Measurements from ENCODE around the gene TRAF3.

Gene TRAF3, protein sequence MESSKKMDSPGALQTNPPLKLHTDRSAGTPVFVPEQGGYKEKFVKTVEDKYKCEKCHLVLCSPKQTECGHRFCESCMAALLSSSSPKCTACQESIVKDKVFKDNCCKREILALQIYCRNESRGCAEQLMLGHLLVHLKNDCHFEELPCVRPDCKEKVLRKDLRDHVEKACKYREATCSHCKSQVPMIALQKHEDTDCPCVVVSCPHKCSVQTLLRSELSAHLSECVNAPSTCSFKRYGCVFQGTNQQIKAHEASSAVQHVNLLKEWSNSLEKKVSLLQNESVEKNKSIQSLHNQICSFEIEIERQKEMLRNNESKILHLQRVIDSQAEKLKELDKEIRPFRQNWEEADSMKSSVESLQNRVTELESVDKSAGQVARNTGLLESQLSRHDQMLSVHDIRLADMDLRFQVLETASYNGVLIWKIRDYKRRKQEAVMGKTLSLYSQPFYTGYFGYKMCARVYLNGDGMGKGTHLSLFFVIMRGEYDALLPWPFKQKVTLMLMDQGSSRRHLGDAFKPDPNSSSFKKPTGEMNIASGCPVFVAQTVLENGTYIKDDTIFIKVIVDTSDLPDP

DNA sequence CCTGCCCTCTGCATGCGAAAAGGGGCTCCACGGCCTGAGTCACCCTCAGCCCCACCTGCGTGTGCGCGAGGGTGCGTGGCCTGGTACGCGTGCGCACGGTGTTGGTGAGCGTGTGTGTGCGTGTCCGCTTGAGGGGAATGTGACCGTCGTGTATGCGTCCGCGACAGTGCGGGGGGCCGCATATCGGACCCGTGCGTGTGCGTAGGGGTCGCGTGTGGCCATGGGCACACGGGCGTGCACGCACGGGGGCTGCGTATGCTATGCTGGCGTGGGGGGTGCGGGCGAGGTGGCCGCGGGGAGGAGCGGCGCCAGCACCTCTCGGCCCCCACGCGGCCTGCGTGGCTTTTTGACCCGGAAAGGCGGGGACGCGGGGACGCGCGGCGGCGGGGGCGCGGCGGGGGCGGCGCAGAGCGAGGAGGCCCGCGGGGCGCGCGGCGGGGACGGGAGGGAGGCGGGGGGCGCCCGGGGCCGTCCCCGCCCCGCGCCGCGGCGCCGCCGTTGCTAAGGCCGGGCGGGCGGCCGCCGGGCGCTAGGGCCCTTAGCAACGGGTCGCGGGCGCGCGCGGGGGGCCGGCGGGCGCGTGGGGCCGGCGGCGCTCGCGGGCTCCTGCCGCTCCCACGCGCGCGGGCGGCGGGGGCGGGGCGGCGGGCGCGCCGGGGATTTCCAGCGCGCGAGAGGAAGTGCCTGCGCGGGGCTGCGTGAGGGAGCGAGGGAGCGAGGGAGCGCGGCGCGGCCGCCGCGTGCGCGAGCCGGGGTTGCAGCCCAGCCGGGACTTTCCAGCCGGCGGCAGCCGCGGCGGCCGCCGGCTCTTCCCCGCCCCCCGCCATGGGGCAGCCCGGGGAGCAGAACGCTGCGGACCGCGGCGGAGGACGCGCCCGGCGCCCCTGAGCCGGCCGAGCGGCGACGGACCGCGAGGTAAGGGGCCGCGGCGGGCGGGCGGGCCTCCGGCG lies at the start of gene TRAF3:
TRAF3 (plus strand) TSS at position 689 of the 950 bp plus-strand sequence. CDS start 92,753 bp downstream, outside the sequence.
- DNase-seq (ENCODE audit: low read depth), result peak; percentile 71
- H3K4me3 ChIP-seq (ENCODE audit: low read length), result peak within 1 kb of the TSS; percentile 64
- TF ChIP-seq, protein P1, sequence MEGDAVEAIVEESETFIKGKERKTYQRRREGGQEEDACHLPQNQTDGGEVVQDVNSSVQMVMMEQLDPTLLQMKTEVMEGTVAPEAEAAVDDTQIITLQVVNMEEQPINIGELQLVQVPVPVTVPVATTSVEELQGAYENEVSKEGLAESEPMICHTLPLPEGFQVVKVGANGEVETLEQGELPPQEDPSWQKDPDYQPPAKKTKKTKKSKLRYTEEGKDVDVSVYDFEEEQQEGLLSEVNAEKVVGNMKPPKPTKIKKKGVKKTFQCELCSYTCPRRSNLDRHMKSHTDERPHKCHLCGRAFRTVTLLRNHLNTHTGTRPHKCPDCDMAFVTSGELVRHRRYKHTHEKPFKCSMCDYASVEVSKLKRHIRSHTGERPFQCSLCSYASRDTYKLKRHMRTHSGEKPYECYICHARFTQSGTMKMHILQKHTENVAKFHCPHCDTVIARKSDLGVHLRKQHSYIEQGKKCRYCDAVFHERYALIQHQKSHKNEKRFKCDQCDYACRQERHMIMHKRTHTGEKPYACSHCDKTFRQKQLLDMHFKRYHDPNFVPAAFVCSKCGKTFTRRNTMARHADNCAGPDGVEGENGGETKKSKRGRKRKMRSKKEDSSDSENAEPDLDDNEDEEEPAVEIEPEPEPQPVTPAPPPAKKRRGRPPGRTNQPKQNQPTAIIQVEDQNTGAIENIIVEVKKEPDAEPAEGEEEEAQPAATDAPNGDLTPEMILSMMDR (IDR thresholded peaks at IDR 0.05; ENCODE audit: insufficient read depth, low read depth, low read length, missing control alignments), result no peak

DNA sequence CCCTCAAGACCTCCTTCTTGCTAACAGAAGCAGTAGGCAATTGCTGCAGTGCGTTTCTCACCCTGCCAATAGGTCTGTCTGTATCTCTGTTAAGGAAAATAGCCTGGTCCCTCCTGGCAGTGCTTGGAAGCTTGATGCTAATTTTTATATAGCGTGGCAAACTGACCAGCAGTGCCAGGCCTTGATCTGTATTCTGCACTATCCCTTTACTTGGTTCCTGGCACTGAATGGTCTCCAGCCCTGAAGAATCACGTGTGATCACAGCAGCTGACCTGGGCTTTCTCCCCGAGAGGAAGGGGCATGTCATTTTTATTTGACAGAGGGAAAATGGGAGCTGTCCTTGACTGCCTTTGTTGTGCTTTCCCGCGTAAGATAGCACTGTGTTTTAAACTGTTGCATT lies 48.7 kb upstream of the TRAF3 start:
- DNase-seq (ENCODE audit: low read depth), result no peak
- H3K4me3 ChIP-seq (ENCODE audit: low read length), result no peak overlapping the region
- TF ChIP-seq, protein P1 (IDR thresholded peaks at IDR 0.05; ENCODE audit: insufficient read depth, low read depth, low read length, missing control alignments), result no peak

DNA sequence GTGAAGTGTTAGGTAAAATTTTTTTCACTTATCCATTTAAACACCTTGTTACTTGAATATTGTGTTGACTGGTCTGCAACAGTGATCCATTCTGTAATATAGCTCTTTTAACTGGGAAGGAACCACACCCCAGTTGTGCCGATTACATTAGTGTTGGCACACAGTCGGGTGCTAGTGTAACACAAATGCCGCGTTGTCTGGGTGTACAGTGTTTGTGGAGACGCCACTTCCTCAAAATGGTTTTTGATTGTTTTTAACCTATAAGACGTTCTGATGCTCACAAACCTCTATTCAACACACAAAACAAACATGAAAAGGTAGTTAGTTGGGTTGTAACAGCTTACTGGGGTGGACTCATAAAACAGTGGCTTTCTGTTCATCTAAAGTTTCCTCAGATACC lies 48.0 kb upstream of the TRAF3 start:
- no peak overlapping the region for H3K4me3 ChIP-seq (ENCODE audit: low read length)
- TF ChIP-seq, protein P1 (IDR thresholded peaks at IDR 0.05; ENCODE audit: insufficient read depth, low read depth, low read length, missing control alignments), result no peak
- no peak for DNase-seq (ENCODE audit: low read depth)

DNA sequence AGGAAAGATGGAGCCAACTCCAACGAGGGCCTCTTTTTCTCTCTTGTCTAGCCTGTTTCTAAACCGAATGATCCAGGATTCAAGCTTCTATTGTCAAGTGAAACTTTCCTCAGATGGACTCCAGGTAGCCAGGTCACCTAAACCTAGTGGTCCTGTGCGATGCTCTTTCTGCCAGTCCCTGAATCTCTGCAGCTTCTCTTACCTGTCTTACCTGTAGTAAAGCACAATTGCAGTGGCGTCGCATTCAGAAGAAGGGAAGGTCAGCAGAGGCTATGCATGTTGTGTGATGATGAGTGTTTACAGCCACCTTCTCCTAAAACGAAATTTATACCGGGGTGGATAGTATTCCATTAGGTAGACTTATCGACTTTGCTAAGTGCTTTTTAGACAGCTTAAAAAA lies 47.4 kb upstream of the TRAF3 start:
- TF ChIP-seq, protein P1 (IDR thresholded peaks at IDR 0.05; ENCODE audit: insufficient read depth, low read depth, low read length, missing control alignments), result no peak
- no peak overlapping the region for H3K4me3 ChIP-seq (ENCODE audit: low read length)
- no peak for DNase-seq (ENCODE audit: low read depth)

DNA sequence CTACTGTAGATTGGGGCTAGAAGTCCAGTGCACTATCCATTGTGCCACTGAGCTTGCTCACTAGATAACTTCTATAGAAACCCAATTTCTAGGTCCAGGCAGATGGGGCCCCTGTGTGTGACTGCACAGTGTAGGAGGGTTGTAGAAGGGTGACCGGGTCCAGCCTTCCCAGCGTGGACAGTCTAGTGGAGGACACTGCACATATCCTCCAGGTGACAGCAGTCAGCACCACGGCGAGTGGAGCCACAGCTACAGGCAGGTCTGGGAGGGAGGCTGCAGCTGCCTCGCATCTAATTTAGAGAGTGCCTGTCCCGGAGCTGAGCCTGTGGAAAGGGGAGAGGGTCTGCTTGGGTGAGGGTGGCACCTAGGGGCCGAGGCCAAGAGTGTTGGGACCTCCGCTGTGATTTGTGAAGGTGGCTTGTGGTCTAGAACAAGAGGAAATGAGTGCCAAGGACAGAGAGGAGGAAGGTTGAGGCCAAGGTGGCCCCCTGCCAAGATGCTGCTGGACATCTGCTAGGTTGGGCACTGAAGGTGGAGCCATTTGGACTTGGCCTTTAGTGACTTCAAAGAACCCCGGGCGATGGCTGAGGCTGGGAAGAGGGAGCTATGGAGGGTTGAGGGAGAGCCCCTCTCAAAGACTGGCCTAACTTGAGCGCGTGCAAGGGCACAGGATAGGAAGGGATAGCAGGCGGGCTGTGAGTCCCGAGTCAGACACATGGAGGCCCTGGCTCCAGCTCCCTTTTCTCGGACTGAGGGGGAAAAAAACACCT lies 46.0 kb upstream of the TRAF3 start:
- DNase-seq (ENCODE audit: low read depth), result no peak
- TF ChIP-seq, protein P1 (IDR thresholded peaks at IDR 0.05; ENCODE audit: insufficient read depth, low read depth, low read length, missing control alignments), result no peak
- H3K4me3 ChIP-seq (ENCODE audit: low read length), result no peak overlapping the region
